GM12873 (cell line): ENCODE data around the gene PLAC8L1.

Experiments used
- TF ChIP-seq, protein P1 (sequence below): IDR thresholded peaks from 2 replicates; pipeline ENCODE4 v1.5.1; 2012; ENCODE audit warnings: low read depth, mild to moderate bottlenecking, moderate library complexity, low read length, control low read depth; ENCODE audit not compliant: insufficient read depth; ENCODE audit errors: missing control alignments

PLAC8L1 gene

DNA sequence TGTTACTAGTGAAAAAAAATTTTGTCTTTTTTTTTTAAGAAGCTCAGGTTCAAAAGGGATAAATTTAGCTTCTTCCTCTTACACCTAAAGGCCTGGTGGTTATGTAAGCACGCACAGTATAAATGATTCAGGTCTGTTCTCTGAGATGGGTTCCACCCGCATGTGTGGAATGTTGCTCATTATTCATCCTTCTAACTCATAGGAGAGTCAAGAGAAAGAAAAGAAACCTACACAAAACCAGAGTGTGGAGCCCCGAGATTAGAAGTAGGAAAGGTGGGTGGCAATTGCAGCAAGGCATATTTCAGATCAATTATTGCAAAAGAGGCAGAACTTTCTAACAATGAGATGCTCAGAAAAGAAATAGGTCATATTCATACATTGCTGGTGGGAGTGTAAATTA lies 13.5 kb downstream of the PLAC8L1 start:
- TF ChIP-seq, protein P1, sequence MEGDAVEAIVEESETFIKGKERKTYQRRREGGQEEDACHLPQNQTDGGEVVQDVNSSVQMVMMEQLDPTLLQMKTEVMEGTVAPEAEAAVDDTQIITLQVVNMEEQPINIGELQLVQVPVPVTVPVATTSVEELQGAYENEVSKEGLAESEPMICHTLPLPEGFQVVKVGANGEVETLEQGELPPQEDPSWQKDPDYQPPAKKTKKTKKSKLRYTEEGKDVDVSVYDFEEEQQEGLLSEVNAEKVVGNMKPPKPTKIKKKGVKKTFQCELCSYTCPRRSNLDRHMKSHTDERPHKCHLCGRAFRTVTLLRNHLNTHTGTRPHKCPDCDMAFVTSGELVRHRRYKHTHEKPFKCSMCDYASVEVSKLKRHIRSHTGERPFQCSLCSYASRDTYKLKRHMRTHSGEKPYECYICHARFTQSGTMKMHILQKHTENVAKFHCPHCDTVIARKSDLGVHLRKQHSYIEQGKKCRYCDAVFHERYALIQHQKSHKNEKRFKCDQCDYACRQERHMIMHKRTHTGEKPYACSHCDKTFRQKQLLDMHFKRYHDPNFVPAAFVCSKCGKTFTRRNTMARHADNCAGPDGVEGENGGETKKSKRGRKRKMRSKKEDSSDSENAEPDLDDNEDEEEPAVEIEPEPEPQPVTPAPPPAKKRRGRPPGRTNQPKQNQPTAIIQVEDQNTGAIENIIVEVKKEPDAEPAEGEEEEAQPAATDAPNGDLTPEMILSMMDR: no peak

DNA sequence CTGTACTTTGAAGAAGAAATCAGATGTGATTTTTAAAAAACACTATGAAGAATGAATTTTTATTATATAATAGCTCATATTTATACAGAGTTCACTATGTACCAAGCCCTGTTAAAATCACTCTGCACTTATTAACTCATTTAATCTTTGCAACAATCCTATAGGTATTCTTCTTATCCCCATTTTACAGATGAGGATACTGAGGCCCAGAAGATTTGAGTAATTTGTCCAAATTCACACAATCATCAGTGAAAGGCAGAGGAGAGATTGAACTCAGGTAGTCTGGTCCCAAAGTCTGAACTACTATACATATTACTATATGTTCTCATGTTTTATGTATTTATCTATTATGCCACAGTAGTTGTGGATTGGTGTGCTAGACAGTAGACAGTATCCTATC lies 16.1 kb downstream of the PLAC8L1 start:
- TF ChIP-seq, protein P1: no peak

DNA sequence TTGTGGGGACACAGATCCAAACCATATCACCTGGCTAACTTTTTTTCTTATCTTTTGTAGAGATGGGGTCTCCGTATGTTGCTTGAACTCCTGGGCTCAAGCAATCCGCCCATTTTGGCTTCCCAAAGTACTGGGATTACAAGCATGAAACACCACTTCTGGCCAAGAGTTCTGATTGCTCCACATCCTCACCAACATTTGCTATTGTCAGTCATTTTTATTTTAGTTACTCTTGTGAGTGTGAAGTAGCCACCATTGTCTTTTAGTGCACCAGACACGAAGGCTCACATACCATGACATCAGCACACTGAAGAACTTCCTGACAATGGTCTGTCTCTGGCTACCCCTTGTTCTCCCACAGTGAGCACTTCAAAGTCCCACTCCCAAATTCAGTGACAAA lies 17.3 kb downstream of the PLAC8L1 start:
- TF ChIP-seq, protein P1: no peak

DNA sequence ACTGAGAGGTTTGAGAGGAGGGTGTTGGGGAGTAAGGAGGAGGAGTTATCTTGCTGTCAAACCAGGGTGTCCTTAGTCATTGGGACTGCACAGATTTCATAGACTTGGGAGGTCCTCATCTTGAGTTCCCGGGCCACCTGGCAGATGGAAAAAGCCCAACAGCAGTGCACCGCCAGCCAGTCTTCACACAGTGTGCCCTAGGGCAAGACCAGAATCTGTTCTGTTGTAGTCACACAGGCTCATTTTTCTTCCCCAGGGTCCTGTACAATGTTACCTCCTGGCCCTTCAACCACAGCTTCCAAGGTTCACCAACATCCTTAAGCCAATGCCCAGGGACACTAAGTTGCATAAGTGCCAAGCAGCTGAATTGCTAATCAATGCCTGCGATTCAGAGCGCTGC lies 21.0 kb downstream of the PLAC8L1 start:
- TF ChIP-seq, protein P1: no peak

DNA sequence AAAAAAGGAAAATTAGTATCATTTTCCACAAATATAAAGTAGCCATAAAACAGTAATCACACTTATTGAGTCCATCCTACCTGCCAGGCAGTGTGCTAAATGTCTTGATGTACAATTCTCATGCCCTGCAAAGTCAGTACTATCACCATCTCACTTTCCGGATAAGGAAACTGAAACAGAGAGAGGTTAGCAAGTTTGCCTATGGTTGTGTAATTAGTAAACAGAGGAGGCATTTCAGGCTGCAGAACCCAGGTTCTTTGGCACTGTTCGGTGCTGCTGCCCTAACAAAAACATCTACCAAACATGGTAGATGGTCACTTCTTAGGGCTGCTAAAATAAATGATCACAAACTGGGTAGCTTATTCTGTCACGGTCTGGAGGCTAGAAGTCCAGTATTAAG lies 22.6 kb downstream of the PLAC8L1 start:
- TF ChIP-seq, protein P1: no peak

DNA sequence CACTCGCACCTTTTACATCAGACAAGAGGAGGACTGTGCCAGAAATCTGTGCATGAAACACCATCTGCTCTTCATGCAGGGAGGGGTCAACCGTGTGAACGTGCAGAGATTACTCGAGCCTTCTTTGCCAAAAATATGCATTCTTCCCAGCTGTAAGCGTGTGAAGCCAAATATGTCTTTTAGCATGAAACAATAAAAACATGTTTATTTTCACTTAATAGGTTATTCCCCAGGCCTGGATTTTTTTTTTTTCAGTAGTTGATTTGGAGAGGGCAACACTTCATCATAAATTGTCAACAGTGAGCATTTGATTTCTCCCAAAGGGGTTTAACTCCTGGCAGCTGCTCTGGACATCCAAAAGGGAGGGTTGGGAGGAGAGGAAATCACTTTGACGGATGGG lies 23.8 kb downstream of the PLAC8L1 start:
- TF ChIP-seq, protein P1: no peak

DNA sequence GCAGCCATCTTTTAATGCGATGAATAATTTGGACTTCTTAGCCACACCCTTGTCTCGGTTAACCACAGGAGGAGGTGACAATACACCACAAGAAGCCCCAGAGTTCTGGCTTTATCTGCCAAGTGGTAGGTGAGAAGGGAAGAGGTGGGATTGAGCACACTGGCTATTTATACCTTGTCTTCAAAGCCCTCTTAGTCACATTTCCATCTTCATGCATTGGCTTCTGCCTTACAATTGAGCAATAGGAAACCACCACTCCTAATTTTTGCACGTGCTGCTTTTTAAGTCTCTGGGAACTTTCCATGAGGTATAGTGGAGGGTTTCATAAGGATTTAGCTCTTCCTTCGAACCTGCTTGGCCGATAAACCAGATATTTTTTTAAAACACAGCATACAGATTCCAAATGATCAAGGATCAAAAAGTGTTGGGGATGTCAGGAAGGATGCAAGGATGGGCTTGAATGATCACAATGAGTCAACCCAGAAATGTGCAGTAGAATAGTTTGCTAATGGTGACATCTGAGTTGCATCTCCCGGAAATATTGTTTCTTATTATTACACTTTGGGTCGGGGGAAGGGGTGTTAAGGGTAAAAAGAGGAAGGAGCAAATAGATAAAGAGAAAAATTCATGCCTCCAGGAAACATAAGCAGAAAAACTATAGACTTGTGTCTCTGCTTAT lies 25.5 kb downstream of the PLAC8L1 start:
- TF ChIP-seq, protein P1: no peak
